NCI-H82 treated with DMSO at 0.1 percent for 48 hours (cell line): Measurements from ENCODE around the gene PFAS.
"Not testable (repeated sequence)": the region's sequence is repeated elsewhere in the genome, so short reads cannot be mapped to it uniquely, and the experiment has no call there.

Experiments used
- DNase-seq: peaks from one replicate; lab custom pipeline; 2025; ENCODE audit not compliant: unreplicated experiment; lab: John Stamatoyannopoulos, UW

Gene PFAS

GRCh38 chr17:8226536-8227237 is 22.4 kb upstream of the PFAS start:
- no peak for DNase-seq

GRCh38 chr17:8227238-8227581 is 21.9 kb upstream of the PFAS start:
- DNase-seq: no peak

GRCh38 chr17:8231701-8232100 is 17.4 kb upstream of the PFAS start:
- DNase-seq: no peak

GRCh38 chr17:8234361-8235270 is 14.5 kb upstream of the PFAS start:
- DNase-seq: no peak

GRCh38 chr17:8235676-8236075 is 13.4 kb upstream of the PFAS start:
- no peak for DNase-seq

- DNase-seq: no peak
These were observed 11.9 kb upstream of the PFAS start for GRCh38 chr17:8237175-8237574.

- DNase-seq: no peak
These were observed 11.2 kb upstream of the PFAS start for GRCh38 chr17:8237886-8238285.

- no peak for DNase-seq
These were observed 5.3 kb upstream of the PFAS start for GRCh38 chr17:8243827-8244226.

- no peak for DNase-seq
These were observed 4.3 kb upstream of the PFAS start for GRCh38 chr17:8244768-8245167.

GRCh38 chr17:8249621-8250500 is 772 bp downstream of the PFAS start:
- DNase-seq: no peak

GRCh38 chr17:8251411-8251810 is 2.3 kb downstream of the PFAS start:
- DNase-seq: not testable (repeated sequence)

GRCh38 chr17:8253801-8254200 is 4.7 kb downstream of the PFAS start:
- no peak for DNase-seq

GRCh38 chr17:8254881-8255280 is 5.8 kb downstream of the PFAS start:
- no peak for DNase-seq

GRCh38 chr17:8255499-8255898 is 6.4 kb downstream of the PFAS start:
- no peak for DNase-seq

GRCh38 chr17:8256291-8256690 is 7.2 kb downstream of the PFAS start:
- no peak for DNase-seq

- no peak for DNase-seq
These were observed 7.6 kb downstream of the PFAS start for GRCh38 chr17:8256691-8257090.

GRCh38 chr17:8257801-8258200 is 8.7 kb downstream of the PFAS start:
- no peak for DNase-seq

GRCh38 chr17:8264320-8264719 is 15.2 kb downstream of the PFAS start:
- no peak for DNase-seq

- DNase-seq: no peak
These were observed 15.9 kb downstream of the PFAS start for GRCh38 chr17:8264836-8265542.

GRCh38 chr17:8266648-8267479 is 17.8 kb downstream of the PFAS start:
- no peak for DNase-seq
